Epithelial cell of esophagus (primary cell): ENCODE results near the gene OCEL1.

Source experiments
- DNase-seq: peaks from one replicate; pipeline ENCODE4 v3.0.0; 2010; ENCODE audit warnings: low read depth
- H3K4me3 ChIP-seq: 2 replicates; pipeline ENCODE4 v1.5.1; 2011; ENCODE audit warnings: mild to moderate bottlenecking, low read length, control low read depth
- TF ChIP-seq, protein P1 (sequence below): IDR thresholded peaks from 2 replicates; pipeline ENCODE4 v1.5.1; 2011; ENCODE audit warnings: low read depth, mild to moderate bottlenecking, low read length, control low read depth, inconsistent platforms; ENCODE audit not compliant: insufficient read depth; ENCODE audit errors: missing control alignments

The OCEL1 gene

DNA sequence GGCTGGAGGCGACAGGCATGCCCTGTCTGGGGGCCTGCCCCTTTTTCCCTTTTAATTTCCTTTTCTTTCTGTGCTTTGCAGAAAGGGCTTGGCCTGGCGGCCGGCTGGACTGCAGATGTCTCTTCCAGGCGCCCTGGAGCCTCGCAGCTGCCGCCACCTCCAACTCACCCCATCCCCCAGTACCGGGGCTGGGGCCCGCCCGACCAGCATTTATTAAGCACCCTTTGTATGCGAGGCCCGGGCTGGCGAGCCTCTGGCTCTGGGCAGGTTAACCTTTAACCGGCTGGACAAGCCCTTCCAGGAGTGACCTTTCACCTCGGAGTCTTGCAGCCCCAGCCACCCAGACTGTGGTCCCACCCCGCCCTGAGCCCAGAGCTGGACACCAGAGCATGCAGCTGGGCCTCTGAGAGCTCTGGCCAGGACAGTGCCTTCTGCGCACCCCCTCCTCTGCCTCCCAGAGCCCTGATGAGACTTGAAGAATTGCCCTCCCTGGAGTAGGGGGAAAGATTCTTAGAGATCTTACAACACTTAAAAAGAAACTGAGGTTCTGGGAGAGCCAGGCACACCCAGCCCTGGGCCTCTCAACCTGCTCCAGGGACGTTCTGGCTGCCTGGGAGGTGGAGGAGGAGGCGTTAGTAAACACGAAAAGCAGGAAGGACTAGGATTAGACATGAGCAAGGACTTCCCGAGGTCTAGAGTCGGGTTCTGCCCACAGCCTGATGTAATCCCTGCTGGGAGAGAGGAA lies 20.8 kb downstream of the OCEL1 start:
- TF ChIP-seq, protein P1, sequence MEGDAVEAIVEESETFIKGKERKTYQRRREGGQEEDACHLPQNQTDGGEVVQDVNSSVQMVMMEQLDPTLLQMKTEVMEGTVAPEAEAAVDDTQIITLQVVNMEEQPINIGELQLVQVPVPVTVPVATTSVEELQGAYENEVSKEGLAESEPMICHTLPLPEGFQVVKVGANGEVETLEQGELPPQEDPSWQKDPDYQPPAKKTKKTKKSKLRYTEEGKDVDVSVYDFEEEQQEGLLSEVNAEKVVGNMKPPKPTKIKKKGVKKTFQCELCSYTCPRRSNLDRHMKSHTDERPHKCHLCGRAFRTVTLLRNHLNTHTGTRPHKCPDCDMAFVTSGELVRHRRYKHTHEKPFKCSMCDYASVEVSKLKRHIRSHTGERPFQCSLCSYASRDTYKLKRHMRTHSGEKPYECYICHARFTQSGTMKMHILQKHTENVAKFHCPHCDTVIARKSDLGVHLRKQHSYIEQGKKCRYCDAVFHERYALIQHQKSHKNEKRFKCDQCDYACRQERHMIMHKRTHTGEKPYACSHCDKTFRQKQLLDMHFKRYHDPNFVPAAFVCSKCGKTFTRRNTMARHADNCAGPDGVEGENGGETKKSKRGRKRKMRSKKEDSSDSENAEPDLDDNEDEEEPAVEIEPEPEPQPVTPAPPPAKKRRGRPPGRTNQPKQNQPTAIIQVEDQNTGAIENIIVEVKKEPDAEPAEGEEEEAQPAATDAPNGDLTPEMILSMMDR = no peak
- H3K4me3 ChIP-seq = peak overlapping the region; percentile 44
- DNase-seq = peak; percentile 61

DNA sequence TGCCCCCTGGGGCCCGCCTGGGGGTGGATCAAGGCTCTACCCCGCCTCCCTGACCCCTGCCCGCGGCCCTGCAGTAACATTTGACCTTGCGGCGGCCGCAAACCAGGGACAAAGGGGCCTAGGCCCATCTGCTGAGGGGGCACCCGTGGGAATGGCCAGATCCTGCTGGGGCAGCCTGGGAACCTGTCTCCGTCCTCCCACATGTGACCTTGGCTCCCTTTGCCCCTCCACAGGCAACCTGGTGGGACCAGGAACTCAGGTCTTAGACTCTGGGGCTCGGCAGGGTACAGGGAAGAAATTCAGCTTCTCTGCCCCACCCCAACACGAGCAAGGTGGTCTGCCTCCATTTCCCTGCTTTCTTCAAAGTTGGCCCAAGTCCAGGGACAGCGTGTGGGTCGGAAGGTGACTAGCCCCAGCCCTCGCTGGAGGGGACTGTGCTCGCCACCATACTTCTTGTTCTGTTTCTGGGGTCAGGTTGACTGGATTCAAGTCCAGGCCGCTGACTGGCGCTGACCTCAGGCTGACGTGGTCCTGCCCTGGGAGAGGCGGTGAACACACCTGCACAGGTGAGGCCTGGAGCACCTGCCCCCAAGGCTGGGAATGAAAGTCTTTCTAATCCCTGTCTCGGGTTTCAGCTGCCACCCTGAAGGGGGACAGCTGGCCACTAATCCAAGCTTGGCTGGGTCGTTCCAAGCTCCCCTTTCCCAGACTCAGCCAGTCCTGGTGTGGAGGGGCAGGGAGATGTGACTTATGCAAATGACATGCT lies 22.2 kb downstream of the OCEL1 start:
- DNase-seq = peak; percentile 68
- TF ChIP-seq, protein P1 = no peak
- no peak overlapping the region for H3K4me3 ChIP-seq

DNA sequence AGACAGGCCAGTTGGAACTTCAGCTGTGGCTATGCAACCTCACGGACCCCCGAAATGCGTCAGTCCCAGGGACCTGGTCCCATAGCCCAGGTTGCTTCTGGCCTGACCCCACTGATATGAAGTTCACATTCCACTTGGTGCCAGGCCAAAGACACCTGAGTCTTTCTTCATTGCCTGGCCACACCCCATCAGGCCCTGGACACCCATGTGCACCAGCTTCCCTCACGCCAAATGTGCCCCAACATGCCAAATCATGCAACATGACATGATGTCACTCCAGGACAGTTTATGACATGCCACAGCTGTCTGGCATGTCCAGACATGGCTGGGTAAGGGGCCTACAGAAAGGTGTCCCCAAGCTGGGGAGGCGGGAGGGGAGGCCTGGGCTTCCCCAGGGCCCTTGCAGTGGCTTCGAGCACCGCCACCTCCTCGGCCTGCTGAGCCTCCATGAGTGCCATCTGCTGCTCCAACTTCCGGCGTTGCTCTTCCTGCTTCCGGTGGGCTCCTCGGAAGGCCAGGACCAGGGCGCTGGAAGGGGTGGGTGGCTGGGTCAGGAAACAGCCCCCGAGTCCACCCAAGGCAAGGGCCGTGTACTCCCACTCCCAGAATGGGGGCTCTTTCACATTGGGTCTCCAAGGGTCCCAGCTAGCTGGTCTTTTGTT lies 24.0 kb downstream of the OCEL1 start:
- no peak overlapping the region for H3K4me3 ChIP-seq
- DNase-seq = peak; percentile 82
- TF ChIP-seq, protein P1 = no peak

DNA sequence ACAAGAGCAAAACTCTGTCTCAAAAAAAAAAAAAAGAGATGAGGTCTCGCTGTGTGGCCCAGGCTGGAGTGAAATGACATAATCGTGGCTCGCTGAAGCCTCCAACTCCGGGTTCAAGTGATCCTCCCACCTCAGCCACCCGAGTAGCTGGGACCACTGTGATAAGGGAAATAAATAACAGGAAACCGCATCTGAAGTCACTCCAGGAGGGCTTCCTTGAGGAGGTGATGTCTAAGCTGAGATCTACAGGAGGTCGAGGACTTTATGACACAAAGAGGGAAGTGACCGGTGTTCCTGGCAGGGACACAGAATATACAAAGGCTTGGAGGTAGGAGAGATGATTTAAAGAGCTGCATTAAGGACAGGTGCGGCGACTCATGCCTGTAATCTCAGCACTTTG lies 28.6 kb downstream of the OCEL1 start:
- TF ChIP-seq, protein P1 = no peak
- no peak overlapping the region for H3K4me3 ChIP-seq
- no peak for DNase-seq

DNA sequence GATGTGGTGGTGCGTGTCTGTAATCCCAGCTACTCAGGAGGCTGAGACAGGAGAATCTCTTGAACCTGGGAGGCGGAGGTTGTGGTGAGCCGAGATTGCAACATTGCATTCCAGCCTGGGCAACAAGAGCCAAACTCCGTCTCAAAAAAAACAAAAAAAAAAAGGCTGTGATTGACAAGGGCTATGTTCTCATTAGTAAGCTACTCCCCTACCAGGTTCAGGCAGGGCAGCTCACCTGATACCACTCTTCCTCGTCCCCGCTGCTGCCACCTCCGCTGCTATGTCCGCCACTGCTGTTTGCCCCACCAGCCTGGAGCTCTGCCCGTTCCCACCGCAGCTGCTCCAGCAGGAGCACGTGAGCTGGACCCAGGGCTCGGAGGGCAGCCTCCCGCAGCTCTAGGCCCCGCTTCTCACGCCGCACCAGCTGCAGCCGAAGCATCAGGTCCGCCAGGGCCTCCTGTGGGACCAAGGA lies 29.2 kb downstream of the OCEL1 start:
- DNase-seq = peak; percentile 61
- TF ChIP-seq, protein P1 = no peak
- H3K4me3 ChIP-seq = no peak overlapping the region

DNA sequence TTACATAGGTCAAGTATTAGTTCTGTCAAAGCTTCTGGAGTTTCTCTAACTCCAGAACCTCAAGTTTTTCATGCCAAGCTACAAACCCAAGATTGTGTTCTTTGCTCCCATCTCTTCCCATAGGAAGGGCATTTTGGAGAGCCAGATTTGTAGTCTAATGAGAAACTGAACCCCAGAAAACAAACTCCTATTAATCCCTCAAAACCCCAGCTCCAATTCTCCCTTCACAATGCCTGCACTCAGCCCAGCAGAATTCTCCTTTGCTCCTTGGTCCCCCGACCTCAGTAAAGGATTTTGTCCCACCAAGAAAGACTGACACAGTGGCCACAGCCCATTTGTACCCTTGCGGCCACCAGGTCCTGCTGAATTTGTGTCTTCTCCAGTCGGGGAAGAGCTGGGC lies 30.1 kb downstream of the OCEL1 start:
- TF ChIP-seq, protein P1 = no peak
- no peak overlapping the region for H3K4me3 ChIP-seq
- no peak for DNase-seq
